K562 (cell line): ENCODE measurements around the gene EPS8. TPM values are rescaled to one million over a fixed set of nuclear protein-coding genes. Genes with fewer than 3 reads are reported as not detected.

Experiments
- BRD4 ChIP-seq: fragments of 200-600 bp; sonication (generic); IDR thresholded peaks from 2 replicates; pipeline ENCODE4 v1.6.1; 2017; ENCODE audit warnings: inconsistent platforms
- FOXM1 ChIP-seq, 2 experiments: fragments of 450-650 bp in 1 of 2; sonication (generic) in 1 of 2; formaldehyde crosslinking in 1 of 2; IDR thresholded peaks; 2 replicates each; pipeline versions ENCODE4 v1.6.1 to v1.9.0; 2017 to 2022; ENCODE audit warnings: low read depth in 2 of 2, mild to moderate bottlenecking in 2 of 2, missing genetic modification reagents in 1 of 2, moderate library complexity in 1 of 2
- RCOR1 ChIP-seq, 2 experiments: IDR thresholded peaks; 2 replicates each; pipeline ENCODE4 v1.6.1; 2012; ENCODE audit warnings: low read depth in 2 of 2, low read length in 2 of 2, borderline replicate concordance in 1 of 2, improper control_type of control experiment in 1 of 2
- RNF2 ChIP-seq: sonication (generic); IDR thresholded peaks from 2 replicates; pipeline ENCODE4 v1.6.1; 2016
- ZNF644 ChIP-seq: fragments of 200-800 bp; sonication (Bioruptor generic); IDR thresholded peaks from 2 replicates; pipeline ENCODE4 v1.6.1; 2016; ENCODE audit warnings: low read depth, missing genetic modification characterization, missing compliant biosample characterization
- ZNF778 ChIP-seq: fragments of 450-650 bp; formaldehyde crosslinking; IDR thresholded peaks from 2 replicates; pipeline ENCODE4 v1.4.0; 2020; ENCODE audit warnings: mild to moderate bottlenecking, moderate library complexity
- polyA plus RNA-seq, 8 experiments: library from polyadenylated mRNA; depleted of rRNA in 4 of 8; stranded (reverse) in 5 of 8; unstranded in 3 of 8; fragments of >200 nt; fragmentation: Nextera tagmentation in 2 of 8; fragmentation: Illumina TruSeq in 1 of 8; extraction: Ambion mirVana in 2 of 8; extraction: Trizol in 1 of 8; gene quantifications; 2 replicates each; pipeline versions ENCODE4 v1.2.1 to v1.2.3, GENCODE V29; 2011 to 2014; ENCODE audit warnings: inconsistent platforms in 1 of 8, missing spikeins in 1 of 8
- total RNA-seq, 7 experiments: library from RNA; depleted of rRNA in 6 of 7; stranded (reverse); fragments of >200 nt in 6 of 7; fragmentation: Illumina TruSeq in 2 of 7; extraction: Trizol in 2 of 7; gene quantifications; 2 replicates each; pipeline versions ENCODE4 v1.2.1 to v1.2.3, GENCODE V29; 2011 to 2021; ENCODE audit warnings: low replicate concordance in 1 of 7
- TF ChIP-seq, protein P1 (sequence below): fragments of 150-350 bp; IDR thresholded peaks from 2 replicates; pipeline ENCODE4 v1.6.1; 2014; ENCODE audit warnings: low read depth, mild to moderate bottlenecking, low read length, borderline replicate concordance
- TF ChIP-seq, protein P2 (sequence below): fragments of 450-650 bp; IDR thresholded peaks from 2 replicates; pipeline ENCODE4 v1.7.0; 2016; ENCODE audit warnings: borderline replicate concordance
- TF ChIP-seq, protein P3 (sequence below): IDR thresholded peaks from 3 replicates; pipeline ENCODE4 v1.6.1; 2011; ENCODE audit warnings: borderline replicate concordance, mild to moderate bottlenecking, moderate library complexity; ENCODE audit not compliant: insufficient read length; ENCODE audit errors: extremely low read depth

The EPS8 gene
- total and polyA plus RNA-seq, 9 of the 15 experiments (the other 6 are each of a cell fraction or from before 2014, with no cell fraction given), result 0.10 to 1.9 (median 0.33) TPM

DNA sequence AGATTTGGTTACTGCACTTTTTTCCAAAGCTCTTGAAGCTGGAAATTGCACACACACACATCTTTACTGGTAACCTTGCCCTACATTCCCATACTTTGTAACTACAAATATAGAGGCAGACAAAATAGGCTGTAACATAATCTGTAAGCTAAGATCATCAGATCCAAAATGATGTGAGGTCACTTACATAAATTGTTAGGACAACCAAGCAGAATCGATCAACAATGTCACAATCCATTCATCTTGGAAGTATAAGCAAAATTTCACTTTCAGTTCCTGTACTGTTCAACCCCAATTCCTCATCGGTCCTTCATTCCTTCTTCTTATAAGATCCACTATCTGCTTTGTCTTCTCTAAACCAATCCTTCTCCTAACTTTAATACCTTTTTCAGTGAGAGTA lies 72.6 kb downstream of the EPS8 start (continued):
- TF ChIP-seq, protein P1, sequence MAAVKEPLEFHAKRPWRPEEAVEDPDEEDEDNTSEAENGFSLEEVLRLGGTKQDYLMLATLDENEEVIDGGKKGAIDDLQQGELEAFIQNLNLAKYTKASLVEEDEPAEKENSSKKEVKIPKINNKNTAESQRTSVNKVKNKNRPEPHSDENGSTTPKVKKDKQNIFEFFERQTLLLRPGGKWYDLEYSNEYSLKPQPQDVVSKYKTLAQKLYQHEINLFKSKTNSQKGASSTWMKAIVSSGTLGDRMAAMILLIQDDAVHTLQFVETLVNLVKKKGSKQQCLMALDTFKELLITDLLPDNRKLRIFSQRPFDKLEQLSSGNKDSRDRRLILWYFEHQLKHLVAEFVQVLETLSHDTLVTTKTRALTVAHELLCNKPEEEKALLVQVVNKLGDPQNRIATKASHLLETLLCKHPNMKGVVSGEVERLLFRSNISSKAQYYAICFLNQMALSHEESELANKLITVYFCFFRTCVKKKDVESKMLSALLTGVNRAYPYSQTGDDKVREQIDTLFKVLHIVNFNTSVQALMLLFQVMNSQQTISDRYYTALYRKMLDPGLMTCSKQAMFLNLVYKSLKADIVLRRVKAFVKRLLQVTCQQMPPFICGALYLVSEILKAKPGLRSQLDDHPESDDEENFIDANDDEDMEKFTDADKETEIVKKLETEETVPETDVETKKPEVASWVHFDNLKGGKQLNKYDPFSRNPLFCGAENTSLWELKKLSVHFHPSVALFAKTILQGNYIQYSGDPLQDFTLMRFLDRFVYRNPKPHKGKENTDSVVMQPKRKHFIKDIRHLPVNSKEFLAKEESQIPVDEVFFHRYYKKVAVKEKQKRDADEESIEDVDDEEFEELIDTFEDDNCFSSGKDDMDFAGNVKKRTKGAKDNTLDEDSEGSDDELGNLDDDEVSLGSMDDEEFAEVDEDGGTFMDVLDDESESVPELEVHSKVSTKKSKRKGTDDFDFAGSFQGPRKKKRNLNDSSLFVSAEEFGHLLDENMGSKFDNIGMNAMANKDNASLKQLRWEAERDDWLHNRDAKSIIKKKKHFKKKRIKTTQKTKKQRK, result no peak
- TF ChIP-seq RCOR1 (IDR thresholded peaks at IDR 0.05; ENCODE audit: borderline replicate concordance in 1 of 2, low read depth in 2 of 2, low read length in 2 of 2) (no peak), FOXM1 (IDR thresholded peaks at IDR 0.05; ENCODE audit: low read depth) (no peak), FOXM1 (CRISPR knock-in tag; IDR thresholded peaks at IDR 0.05; ENCODE audit: low read depth) (no peak), ZNF778 (no peak), RNF2 (no peak), BRD4 (no peak), ZNF644 (tag) (no peak)
- TF ChIP-seq, protein P2, sequence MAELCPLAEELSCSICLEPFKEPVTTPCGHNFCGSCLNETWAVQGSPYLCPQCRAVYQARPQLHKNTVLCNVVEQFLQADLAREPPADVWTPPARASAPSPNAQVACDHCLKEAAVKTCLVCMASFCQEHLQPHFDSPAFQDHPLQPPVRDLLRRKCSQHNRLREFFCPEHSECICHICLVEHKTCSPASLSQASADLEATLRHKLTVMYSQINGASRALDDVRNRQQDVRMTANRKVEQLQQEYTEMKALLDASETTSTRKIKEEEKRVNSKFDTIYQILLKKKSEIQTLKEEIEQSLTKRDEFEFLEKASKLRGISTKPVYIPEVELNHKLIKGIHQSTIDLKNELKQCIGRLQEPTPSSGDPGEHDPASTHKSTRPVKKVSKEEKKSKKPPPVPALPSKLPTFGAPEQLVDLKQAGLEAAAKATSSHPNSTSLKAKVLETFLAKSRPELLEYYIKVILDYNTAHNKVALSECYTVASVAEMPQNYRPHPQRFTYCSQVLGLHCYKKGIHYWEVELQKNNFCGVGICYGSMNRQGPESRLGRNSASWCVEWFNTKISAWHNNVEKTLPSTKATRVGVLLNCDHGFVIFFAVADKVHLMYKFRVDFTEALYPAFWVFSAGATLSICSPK, result no peak
- TF ChIP-seq, protein P3, sequence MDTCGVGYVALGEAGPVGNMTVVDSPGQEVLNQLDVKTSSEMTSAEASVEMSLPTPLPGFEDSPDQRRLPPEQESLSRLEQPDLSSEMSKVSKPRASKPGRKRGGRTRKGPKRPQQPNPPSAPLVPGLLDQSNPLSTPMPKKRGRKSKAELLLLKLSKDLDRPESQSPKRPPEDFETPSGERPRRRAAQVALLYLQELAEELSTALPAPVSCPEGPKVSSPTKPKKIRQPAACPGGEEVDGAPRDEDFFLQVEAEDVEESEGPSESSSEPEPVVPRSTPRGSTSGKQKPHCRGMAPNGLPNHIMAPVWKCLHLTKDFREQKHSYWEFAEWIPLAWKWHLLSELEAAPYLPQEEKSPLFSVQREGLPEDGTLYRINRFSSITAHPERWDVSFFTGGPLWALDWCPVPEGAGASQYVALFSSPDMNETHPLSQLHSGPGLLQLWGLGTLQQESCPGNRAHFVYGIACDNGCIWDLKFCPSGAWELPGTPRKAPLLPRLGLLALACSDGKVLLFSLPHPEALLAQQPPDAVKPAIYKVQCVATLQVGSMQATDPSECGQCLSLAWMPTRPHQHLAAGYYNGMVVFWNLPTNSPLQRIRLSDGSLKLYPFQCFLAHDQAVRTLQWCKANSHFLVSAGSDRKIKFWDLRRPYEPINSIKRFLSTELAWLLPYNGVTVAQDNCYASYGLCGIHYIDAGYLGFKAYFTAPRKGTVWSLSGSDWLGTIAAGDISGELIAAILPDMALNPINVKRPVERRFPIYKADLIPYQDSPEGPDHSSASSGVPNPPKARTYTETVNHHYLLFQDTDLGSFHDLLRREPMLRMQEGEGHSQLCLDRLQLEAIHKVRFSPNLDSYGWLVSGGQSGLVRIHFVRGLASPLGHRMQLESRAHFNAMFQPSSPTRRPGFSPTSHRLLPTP, result no peak
